Stimulated activated CD8-positive, alpha-beta memory T cell treated with anti-CD3 and anti-CD28 coated beads, Interleukin-12 subunit alpha, Interleukin-12 subunit beta, amount 100 ng/mL, for 24 hours (primary cell): Measurements from ENCODE around the gene CLDN4.

Experiments
- DNase-seq: peaks from one replicate; pipeline ENCODE4 v3.0.0-alpha.2; 2020; ENCODE audit errors: extremely low read depth

The CLDN4 gene

GRCh38 chr7:73872056-73872908 lies 41.5 kb downstream of the CLDN4 start:
- DNase-seq, result no peak

GRCh38 chr7:73876361-73876760 lies 45.6 kb downstream of the CLDN4 start:
- DNase-seq, result no peak

GRCh38 chr7:73876973-73877372 lies 46.2 kb downstream of the CLDN4 start:
- DNase-seq, result no peak

GRCh38 chr7:73879977-73880681 lies 49.3 kb downstream of the CLDN4 start:
- no peak for DNase-seq

- DNase-seq, result no peak
These were observed 50.0 kb downstream of the CLDN4 start for GRCh38 chr7:73880755-73881328.

- no peak for DNase-seq
These were observed 50.7 kb downstream of the CLDN4 start for GRCh38 chr7:73881352-73882046.

GRCh38 chr7:73882047-73882402 lies 51.2 kb downstream of the CLDN4 start:
- no peak for DNase-seq
